ENCODE data around the gene KIF3B. TPM values are rescaled to one million over a fixed set of nuclear protein-coding genes. Genes with fewer than 3 reads are reported as not detected.

KIF3B gene
- total and polyA plus RNA-seq, 2 donors (not counting 1 experiment from before 2014, with no cell fraction given): 12.7 to 17.5 TPM

DNA sequence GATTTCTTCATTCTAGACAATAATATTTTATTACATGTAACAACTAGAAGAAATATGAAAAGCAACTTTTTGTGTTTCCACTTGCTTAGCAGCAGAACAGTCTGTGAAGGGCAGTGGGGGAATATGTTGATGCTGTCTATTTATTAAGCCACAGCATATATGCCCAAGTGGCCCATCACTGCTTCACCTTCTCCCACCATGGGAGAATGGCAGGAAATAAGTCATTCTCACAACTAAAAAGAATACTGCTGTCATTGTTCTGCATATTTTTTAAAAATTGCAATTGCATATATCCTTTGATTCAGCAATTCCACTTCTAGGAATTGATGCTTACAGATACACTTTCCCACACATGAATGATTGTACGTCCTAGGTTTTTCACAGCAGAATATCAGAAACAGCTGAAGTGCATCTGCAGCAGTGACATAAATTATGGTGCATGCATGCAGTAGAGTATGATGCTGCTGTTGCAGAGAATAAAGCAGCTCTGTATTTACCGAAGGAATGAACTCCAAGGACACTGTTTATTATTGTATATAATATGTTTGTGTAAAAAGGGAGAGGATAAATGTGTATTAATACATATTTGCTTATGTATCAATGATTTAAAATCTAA, 26.8 kb downstream of the KIF3B start:
- Mint-ChIP-seq H3K27ac (no peak overlapping the region), H3K9me3 (ENCODE audit: insufficient read depth) (no peaks in the 10 kb centered on the region), H3K4me3 (no peak overlapping the region), H3K4me1 (peaks cover 7% of the 10 kb centered on the region), H3K27me3 (no peaks in the 10 kb centered on the region)
- POLR2A ChIA-PET: no interaction called here
- CTCF ChIA-PET: no interaction called here
- no peak overlapping the region for H3K4me2 ChIP-seq (replicated peaks; ENCODE audit: low read depth, low read length, poor library complexity, severe bottlenecking)
- intact Hi-C loops (cut with micrococcal nuclease): no loop called here
- no peaks in the 10 kb centered on the region for H3K4me1 ChIP-seq (ENCODE audit: control insufficient read depth in 2 of 2, insufficient read depth in 2 of 2, low read length in 2 of 2)
- DNase-seq (no peak), ATAC-seq (ENCODE audit: low read depth) (no peak)
- H3K36me3 ChIP-seq (replicated peaks in 1 of 2; ENCODE audit: control extremely low read depth in 1 of 2, control insufficient read depth in 1 of 2, extremely low read depth in 1 of 2, insufficient read depth in 2 of 2, low read length in 1 of 2): peaks cover 0 to 5% of the 10 kb centered on the region in 2 experiments
- peaks cover 89% of the 10 kb centered on the region for H3K79me2 ChIP-seq (ENCODE audit: control insufficient read depth, insufficient read depth, low read length)
- no peaks in the 10 kb centered on the region for H3K9me3 ChIP-seq (ENCODE audit: control extremely low read depth in 1 of 3, control insufficient read depth in 2 of 3, insufficient read depth in 1 of 3, low read length in 2 of 3)
- TF ChIP-seq, protein P1, sequence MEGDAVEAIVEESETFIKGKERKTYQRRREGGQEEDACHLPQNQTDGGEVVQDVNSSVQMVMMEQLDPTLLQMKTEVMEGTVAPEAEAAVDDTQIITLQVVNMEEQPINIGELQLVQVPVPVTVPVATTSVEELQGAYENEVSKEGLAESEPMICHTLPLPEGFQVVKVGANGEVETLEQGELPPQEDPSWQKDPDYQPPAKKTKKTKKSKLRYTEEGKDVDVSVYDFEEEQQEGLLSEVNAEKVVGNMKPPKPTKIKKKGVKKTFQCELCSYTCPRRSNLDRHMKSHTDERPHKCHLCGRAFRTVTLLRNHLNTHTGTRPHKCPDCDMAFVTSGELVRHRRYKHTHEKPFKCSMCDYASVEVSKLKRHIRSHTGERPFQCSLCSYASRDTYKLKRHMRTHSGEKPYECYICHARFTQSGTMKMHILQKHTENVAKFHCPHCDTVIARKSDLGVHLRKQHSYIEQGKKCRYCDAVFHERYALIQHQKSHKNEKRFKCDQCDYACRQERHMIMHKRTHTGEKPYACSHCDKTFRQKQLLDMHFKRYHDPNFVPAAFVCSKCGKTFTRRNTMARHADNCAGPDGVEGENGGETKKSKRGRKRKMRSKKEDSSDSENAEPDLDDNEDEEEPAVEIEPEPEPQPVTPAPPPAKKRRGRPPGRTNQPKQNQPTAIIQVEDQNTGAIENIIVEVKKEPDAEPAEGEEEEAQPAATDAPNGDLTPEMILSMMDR (IDR thresholded peaks at IDR 0.05): no peak
- TF ChIP-seq EZH2 (IDR thresholded peaks at IDR 0.05; ENCODE audit: borderline replicate concordance, insufficient read depth, low read depth, low read length, poor library complexity, severe bottlenecking): no peak
- peaks cover 58% of the 10 kb centered on the region for H4K20me1 ChIP-seq (ENCODE audit: control insufficient read depth, insufficient read depth, low read length, poor library complexity, severe bottlenecking)
- WGBS (ENCODE audit: insufficient coverage): no CpG with 5 or more reads among the region's 2 CpGs
- no peak overlapping the region for H2AFZ ChIP-seq (ENCODE audit: insufficient read depth, low read depth, low read length, poor library complexity, severe bottlenecking)
- H3K27ac ChIP-seq (ENCODE audit: low read length in 2 of 2): no peak overlapping the region
- no peaks in the 10 kb centered on the region for H3K27me3 ChIP-seq (replicated peaks in 1 of 4; ENCODE audit: control extremely low read depth in 1 of 4, control insufficient read depth in 3 of 4, insufficient read depth in 4 of 4, low read length in 3 of 4)
- no peak overlapping the region for H3K9ac ChIP-seq (ENCODE audit: low read length)
- H3K4me3 ChIP-seq (ENCODE audit: control extremely low read depth in 1 of 5, extremely low read depth in 1 of 5, insufficient read depth in 1 of 5, low read depth in 2 of 5, low read length in 4 of 5): no peak overlapping the region

DNA sequence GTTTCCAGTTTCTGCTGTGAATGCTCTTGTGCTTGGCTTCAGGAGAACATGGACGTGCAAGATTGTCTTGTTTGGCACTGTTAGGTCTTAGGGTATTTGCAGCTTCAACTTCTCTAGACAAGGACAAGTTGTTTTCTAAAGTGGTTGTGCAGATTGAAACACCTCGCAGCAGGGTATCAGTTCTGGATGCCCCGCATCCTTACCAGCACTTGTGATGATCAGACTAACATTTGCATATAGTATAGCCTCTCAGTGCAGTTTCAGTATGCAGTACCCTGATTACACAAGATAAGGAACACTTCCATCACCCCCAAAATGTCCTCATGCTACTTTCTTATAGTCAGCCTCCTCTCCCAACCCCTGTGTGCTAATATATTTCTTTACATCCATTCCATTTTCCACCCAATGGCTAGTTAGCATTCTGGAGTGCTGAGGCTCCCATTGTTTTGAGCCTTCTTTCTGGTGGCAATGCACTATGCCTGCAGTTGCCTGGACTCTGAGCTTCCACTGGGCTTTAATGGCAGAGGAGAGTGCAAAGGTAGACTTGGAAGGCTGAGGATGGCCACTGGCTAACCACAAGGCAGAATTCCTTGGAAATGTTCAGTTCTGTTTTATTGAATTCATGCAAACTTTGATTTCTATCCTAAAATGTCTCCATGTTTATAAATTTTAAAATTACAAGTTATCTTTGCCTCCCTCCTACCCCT, 35.4 kb downstream of the KIF3B start:
- Mint-ChIP-seq H3K4me3 (no peak overlapping the region), H3K4me1 (no peaks in the 10 kb centered on the region), H3K27me3 (no peaks in the 10 kb centered on the region), H3K27ac (no peak overlapping the region), H3K9me3 (ENCODE audit: insufficient read depth) (no peaks in the 10 kb centered on the region)
- Histone ChIP-seq H3K9ac (ENCODE audit: low read length) (no peak overlapping the region), H3K27me3 (replicated peaks in 1 of 4; ENCODE audit: control extremely low read depth in 1 of 4, control insufficient read depth in 3 of 4, insufficient read depth in 4 of 4, low read length in 3 of 4) (no peaks in the 10 kb centered on the region), H3K4me2 (replicated peaks; ENCODE audit: low read depth, low read length, poor library complexity, severe bottlenecking) (no peak overlapping the region), H3K79me2 (ENCODE audit: control insufficient read depth, insufficient read depth, low read length) (peaks cover 53% of the 10 kb centered on the region), H3K4me3 (ENCODE audit: control extremely low read depth in 1 of 5, extremely low read depth in 1 of 5, insufficient read depth in 1 of 5, low read depth in 2 of 5, low read length in 4 of 5) (no peak overlapping the region), H2AFZ (ENCODE audit: insufficient read depth, low read depth, low read length, poor library complexity, severe bottlenecking) (no peak overlapping the region), H3K4me1 (ENCODE audit: control insufficient read depth in 2 of 2, insufficient read depth in 2 of 2, low read length in 2 of 2) (no peaks in the 10 kb centered on the region), H3K27ac (ENCODE audit: low read length in 2 of 2) (no peak overlapping the region), H3K36me3 (replicated peaks in 1 of 2; ENCODE audit: control extremely low read depth in 1 of 2, control insufficient read depth in 1 of 2, extremely low read depth in 1 of 2, insufficient read depth in 2 of 2, low read length in 1 of 2) (peaks cover 5 to 61% of the 10 kb centered on the region in 2 experiments), H3K9me3 (ENCODE audit: control extremely low read depth in 1 of 3, control insufficient read depth in 2 of 3, insufficient read depth in 1 of 3, low read length in 2 of 3) (no peaks in the 10 kb centered on the region), H4K20me1 (ENCODE audit: control insufficient read depth, insufficient read depth, low read length, poor library complexity, severe bottlenecking) (peaks cover 33% of the 10 kb centered on the region)
- WGBS (ENCODE audit: insufficient coverage): 100% methylated on average over 1 of the region's 3 CpGs
- ChIA-PET CTCF (no interaction called here), POLR2A (no interaction called here)
- intact Hi-C loops (cut with micrococcal nuclease): no loop called here
- DNase-seq (no peak), ATAC-seq (ENCODE audit: low read depth) (no peak)
- TF ChIP-seq, protein P1 (IDR thresholded peaks at IDR 0.05): no peak
- no peak for TF ChIP-seq EZH2 (IDR thresholded peaks at IDR 0.05; ENCODE audit: borderline replicate concordance, insufficient read depth, low read depth, low read length, poor library complexity, severe bottlenecking)

All from B cell (primary cell).